ENCODE results near the gene TBC1D22A.

TBC1D22A gene

GRCh38 chr22:46893281-46894020 lies 131.0 kb downstream of the TBC1D22A start:
- no peak for FAIRE-seq

GRCh38 chr22:46894081-46894671 lies 131.7 kb downstream of the TBC1D22A start:
- no peak for FAIRE-seq

DNA sequence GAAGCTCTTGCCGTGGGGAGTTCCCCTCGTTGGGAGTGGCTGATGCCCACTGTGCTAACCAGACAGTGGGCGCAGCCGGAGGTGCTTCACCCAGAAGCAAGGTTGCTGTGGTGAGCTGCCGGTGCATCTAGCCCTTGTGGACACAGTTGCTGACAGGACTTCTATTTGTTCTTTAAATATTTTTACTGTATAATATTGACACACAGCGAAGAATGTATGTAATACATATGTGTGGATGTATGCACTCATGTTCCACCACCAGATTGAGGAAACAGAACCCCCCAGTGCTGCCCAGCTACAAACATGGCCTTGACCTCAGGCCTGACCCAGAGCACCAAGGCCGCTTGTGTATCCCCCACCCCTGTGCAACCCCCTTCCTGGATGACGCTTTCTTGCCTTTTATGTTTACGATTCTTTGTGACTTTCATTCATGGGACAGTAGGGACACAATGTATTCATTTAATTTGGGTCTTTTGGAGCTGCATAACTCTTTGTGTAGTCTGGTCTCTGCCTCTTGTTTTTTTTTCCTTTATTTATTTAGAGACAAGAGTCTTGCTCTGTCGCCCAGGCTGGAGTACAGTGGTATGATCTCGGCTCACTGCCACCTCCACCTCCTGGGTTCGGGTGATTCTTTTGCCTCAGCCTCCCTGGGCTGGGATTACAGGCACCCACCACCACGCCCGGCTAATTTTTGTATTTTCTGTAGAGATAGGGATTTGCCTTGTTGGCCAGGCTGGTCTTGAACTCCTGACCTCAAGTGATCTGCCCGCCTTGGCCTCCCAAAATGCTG lies 132.6 kb downstream of the TBC1D22A start:
- FAIRE-seq: no peak

GRCh38 chr22:46895753-46896152 lies 133.3 kb downstream of the TBC1D22A start:
- no peak for FAIRE-seq

DNA sequence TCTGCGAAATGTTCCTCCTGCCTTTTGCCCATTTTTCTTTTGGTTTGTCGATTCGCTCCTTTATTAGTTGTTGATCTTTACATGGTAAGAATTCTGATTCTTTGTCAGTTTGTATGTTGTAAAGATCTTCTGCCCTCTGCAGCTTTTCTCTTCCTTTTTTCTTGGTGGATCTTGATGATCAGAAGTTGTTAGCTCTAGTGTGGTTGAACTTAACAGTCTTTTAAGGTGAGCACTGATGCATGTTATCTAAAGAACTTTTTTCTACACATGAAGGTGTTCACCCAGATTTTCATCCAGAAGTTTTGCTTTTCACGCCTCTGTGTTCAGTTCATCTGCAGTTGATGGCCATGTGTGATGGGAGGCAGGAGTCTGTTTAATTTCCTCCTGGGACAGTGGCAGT lies 133.7 kb downstream of the TBC1D22A start:
- FAIRE-seq: no peak

GRCh38 chr22:46896568-46897245 lies 134.3 kb downstream of the TBC1D22A start:
- no peak for FAIRE-seq

- no peak for FAIRE-seq
These were observed 134.8 kb downstream of the TBC1D22A start for GRCh38 chr22:46897246-46897623.

DNA sequence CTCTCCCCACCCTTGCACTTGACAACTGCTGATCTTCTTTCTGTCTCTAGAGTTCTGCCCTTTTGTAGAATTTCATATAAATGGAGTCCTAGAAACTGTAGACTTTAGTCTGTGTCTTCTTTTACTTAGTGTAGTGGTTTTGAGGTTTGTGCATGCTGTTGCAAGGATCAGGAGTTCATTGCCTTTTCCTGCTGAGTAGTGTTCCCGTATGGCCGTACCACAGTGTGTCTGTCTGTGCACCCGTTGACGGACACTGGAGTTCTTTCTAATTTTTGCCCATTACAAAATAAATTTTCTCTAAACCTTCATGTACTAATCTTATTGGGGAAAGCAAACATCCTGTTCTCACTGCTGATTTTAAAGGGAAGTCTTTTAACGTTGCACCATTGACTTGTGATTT lies 138.1 kb downstream of the TBC1D22A start:
- no peak for FAIRE-seq

DNA sequence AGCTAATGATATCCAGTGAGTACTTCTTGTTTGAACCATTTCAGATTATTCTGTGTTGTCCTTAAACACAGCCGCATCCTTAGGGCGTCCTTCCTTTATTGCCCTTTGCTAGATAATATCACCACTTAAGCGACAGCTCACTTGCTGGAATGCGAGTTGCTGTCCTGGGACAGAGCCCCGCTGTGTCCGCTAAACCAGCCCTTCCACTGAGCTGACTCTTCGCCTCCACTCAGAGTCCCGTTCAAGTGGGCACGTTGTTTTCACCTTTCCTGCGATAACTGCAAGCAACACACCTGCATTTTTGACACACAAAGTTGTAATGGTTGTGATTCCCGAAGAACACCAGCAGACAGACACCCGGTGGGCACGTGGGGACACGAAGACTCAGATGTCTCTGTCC lies 140.0 kb downstream of the TBC1D22A start:
- FAIRE-seq: no peak

DNA sequence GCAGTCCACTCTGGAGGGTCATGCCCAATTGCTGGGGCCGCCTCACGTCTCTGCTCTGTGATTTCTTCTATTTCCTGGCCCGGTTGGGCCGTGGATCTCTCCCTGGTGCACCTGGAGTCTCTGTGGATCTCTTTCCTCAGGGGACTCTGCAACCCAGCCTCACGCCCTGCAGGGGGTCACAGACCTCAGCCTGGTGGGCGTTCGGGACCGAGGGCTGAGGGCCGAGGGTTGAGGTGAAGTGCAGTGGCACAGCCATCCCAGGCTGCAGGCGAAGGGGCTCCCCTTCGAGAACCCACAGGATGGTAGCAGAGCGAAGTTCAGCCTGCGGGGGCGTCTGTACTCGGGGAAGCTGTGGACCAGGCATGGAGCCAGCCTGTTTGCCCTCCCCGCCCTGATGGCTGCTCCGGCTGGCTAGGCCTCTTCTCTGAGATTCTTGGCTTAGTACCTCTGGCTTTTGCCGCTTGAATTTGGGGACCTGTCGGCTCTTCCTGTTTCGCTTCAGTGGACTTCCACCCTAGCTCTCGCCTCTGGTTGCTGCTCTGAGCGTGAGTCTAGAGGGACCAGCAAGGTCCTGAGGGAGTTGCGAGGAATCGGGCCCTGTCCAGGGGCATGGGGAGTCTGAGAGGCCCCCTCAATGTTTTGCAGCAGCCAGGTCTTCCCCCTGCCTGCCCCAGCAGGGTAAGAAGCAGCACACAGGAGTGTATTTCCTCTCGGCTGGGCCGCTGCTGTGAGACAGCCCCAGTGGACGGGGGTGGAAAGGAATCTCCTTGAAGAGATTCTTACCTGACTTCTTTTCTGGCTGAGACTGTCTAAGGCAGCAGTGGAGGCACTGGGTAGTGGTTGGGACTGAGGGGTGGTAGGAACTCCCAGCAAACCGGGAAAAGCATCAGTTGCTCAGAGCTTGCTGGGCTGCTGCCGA lies 140.8 kb downstream of the TBC1D22A start:
- no peak for FAIRE-seq

DNA sequence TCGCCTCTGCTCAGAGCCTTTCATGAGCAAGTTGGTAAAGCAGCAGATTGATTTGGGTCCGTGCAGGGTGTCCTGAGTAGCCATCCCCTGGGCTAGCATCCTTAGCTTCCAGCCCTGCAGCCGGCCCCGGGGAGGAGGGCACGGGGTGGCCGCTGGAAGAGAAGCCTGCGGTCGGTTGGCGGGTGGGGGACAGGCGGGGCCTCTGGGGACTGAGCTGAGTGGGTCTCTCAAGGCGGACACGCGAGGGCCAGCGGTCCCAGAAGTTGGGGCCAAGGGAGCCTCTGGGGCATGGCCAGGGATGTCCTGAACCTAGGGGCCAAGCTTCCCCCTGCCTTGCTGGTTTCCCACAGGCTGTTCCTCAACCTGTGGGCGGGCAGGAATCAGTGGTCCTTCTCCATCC lies 143.0 kb downstream of the TBC1D22A start:
- no peak for FAIRE-seq

DNA sequence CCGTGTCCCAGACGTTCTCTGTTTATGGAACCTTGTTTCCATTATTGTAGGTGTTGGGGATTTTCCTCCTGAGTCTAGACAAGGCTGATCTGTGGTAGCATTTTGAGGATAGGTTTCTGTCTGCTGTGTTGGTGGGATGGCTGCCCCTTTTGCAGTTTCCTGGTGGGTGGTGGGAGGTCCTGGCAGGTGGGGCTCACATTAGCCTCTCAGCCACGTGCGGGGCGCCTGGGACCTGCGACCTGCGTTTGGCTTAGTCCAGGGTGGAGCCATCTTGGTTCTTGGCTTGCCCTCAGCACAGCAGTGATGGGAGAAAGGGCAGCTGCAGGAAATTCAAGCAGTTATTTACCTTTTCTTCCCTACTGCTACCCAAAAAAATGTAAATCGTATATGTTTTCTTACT lies 143.4 kb downstream of the TBC1D22A start:
- FAIRE-seq: no peak

DNA sequence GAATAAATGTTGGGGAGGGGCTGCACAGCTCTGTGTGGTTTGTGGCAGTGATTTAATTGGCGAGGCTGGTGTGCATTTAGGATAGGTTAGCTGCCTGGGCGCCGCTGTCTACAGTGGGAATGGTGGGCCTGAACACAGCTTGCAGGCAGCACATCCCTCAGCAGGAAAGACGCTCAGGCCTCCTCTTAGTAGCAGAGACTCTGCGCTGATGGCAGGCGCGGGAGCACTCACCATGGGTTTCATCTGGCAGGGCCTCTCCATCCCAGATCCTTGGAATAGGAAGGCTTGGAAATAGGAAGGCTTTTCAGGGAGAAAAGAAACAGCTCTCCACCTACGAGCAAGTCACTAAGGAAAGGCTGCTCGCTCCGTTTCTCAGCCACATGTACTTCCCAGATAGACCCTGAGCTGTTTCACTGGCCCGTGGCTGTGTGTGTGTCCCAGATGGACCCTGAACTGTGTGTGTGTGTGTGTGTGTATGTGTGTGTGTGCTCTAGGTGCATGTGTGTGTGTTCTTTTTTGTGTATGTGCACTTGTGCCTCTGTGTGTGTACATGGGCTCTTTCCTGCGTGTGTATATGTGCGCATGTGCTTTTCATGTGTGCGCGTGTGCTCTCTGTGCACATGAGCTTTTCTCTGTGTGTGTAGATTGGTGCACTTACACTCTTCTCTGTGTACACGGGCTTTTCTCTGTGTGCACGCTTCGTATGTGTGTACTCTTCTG lies 144.0 kb downstream of the TBC1D22A start:
- no peak for FAIRE-seq

DNA sequence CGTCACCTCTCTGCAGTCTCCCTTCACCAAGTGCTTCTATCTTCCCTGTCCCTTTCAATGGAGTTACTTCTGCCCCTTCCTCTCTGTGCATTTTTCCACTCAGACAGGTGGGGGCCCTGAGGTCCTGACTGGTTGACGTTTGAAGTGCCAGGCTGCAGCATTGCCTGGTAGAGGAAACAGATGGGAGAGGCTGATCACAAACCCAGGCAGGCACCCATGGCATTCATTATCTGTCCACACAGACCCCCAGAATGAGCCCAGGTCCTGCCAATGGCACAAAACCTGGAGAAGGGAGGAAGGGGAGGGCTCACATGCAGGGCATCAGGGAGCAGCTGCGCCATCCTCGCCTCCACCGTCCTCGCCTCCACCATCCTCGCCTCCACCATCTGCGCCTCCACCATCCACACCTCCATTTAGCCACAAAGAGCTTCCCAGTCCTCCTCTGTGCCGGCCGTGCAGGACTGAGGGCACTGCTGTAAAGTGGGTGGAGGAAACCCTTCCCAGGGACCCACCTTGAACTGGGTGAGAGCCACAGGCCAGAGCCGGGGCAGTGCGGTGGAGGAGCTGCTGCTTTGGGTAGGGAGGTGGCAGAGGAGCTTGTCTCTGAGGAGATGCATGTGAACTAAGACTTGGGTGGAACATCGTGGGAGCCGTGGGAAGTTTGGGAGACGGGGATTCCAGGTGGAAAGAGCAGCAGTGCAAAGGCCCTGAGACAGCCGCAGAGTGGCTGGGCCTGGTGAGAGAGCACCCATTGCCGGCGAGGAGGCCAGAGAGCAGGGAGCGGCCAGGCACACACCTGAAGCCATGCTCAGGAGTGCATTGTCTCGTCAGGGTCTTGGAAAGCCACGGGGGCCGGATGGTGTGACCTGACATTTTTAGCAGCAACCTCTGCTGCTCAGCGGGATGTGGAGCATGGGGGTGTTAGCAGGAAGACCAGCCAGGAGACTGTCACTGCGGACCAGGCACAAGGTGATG lies 145.1 kb downstream of the TBC1D22A start:
- FAIRE-seq: no peak

DNA sequence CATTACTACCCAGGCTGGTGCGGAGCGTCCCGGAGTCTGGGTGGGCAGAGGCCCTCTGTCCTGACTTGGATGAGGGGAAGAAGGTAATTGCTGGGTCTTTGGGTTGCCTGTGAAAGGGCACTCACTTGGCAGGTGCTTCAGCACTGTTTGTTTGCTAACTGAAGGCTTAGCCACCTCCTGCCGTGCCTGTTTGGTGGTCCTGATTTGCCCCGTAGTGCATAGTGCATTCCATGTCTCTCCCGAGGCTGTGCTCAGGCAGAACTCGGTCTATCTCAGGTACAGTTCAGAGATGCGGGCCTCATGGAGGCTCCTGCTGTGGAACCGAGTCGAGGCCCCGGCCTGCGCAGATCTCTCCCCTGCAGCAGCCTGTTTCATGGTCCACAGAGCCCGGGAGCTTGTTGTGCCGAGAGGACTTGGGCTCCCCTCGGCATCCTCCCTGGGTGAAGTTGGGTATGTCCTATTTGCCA lies 146.2 kb downstream of the TBC1D22A start:
- no peak for FAIRE-seq

- FAIRE-seq: no peak
These were observed 147.0 kb downstream of the TBC1D22A start for GRCh38 chr22:46909237-46910030.

DNA sequence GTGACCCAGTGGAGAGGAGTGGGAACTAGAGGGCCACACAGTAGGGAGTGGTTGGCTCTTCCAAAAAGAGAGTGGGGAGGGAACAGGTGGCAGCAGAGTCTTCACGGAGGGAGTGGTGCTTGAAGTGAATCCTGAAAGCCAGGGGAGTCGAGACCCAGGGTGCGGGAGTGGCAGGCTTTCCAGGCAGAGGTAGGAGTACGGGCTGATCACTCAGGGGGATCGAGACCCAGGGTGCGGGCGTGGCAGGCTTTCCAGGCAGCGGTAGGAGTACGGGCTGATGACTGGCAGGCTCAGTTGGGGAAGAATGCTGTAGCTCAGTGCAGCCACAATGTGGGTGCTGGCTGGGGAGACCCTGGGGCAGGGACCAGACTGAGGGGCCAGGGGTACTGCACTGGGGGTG lies 148.2 kb downstream of the TBC1D22A start:
- FAIRE-seq: no peak

DNA sequence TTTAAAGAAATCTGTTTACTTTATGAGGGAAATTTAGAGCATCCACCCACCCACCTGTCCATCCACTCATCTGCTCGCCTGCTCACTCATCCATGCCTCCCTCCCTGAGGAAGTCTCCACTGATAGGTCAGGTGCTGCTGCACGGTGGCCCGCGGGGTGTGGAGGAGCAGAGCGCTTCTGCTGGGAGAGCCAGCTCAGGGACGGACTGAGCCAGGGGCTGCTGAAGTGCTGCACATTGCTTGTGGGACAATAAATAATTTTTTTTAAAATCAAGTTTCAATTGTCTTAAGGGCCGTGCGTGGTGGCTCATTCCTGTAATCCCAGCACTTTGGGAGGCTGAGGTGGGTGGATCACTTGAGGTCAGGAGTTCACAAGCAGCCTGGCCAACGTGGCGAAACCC lies 148.9 kb downstream of the TBC1D22A start:
- no peak for FAIRE-seq

DNA sequence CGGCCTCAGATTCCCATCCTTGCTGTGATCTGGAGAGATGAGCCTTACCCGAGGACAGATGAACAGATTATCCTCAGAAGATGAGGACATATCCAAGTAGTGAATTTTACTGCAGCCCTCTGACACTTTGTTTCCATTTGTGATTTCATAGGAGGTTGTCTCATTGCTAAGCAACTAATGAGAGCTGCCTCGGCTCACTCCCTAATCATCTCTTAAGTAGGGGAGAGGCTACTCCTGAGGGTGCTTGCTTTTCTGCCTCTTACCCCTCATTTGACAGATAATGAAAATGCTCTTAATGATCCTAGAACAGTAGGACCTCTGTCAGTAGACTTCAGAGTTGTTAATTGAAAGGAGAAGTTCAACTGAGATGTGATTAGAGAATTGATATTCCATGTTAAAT lies 150.9 kb downstream of the TBC1D22A start:
- FAIRE-seq: no peak
